Thyroid gland (tissue), 4 donors: ENCODE measurements around the gene EYS.

ENCODE experiments used
- POLR2A ChIP-seq, 2 donors: fragments of 450-650 bp; IDR thresholded peaks; one replicate each; pipeline ENCODE4 v1.6.1; 2017; ENCODE audit warnings: antibody characterized with exemption in 2 of 2, mild to moderate bottlenecking in 2 of 2, moderate library complexity in 1 of 2
- TF ChIP-seq, protein P1 (sequence below), 6 experiments: fragments of 200-600 bp in 3 of 6; fragments of 450-650 bp in 3 of 6; sonication (generic) in 3 of 6; IDR thresholded peaks; one replicate each; pipeline ENCODE4 v1.5.1; 2016 to 2019; ENCODE audit warnings: antibody characterized with exemption in 6 of 6, mild to moderate bottlenecking in 2 of 6, inconsistent platforms in 1 of 6, moderate library complexity in 1 of 6

DNA sequence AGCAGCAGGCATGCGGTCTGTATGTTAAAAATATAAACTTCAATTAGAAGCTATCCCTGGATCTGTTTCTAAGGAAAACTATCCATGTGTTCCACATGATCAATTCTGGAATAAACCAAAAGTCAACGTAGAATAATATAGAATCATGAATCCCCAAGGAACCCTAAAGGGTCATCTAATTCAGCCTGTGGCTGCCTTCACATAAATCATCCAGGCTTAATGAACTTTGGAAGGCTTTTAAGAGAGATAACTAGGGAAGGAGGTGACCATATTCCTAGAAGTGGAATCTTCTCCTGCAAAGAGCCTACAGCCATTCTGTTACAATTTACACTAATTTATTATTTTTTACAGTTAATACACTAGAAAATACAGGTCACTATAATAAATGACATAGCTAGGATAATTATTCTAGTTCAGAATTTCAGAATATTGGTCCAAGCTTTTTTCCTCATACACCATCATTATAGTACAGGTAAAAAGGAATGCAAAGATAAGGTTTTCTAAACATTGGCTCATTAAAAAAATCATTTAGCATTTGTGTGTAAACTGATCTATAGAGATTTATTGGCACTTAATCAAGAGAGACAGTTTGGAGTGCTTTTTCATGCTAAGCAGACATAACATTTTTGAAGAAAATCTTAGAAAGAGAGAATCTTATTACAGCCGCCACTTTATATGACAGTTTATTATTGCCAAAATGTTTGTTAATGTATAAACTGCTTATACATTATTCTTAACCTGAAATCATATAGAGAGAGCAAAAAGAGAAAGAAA is 1220.3 kb downstream of the EYS start:
- TF ChIP-seq, protein P1, sequence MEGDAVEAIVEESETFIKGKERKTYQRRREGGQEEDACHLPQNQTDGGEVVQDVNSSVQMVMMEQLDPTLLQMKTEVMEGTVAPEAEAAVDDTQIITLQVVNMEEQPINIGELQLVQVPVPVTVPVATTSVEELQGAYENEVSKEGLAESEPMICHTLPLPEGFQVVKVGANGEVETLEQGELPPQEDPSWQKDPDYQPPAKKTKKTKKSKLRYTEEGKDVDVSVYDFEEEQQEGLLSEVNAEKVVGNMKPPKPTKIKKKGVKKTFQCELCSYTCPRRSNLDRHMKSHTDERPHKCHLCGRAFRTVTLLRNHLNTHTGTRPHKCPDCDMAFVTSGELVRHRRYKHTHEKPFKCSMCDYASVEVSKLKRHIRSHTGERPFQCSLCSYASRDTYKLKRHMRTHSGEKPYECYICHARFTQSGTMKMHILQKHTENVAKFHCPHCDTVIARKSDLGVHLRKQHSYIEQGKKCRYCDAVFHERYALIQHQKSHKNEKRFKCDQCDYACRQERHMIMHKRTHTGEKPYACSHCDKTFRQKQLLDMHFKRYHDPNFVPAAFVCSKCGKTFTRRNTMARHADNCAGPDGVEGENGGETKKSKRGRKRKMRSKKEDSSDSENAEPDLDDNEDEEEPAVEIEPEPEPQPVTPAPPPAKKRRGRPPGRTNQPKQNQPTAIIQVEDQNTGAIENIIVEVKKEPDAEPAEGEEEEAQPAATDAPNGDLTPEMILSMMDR (IDR thresholded peaks at IDR 0.05) = no peak
- no peak for TF ChIP-seq POLR2A (IDR thresholded peaks at IDR 0.05)
